T-helper 2 cell treated with Interferon-gamma antibody and Interleukin-4, amounts not matched to agents 5 μg/mL and 100 μg/mL, for 36 hours (primary cell): ENCODE data around the gene NCBP3.

Experiments
- DNase-seq: peaks from one replicate; pipeline ENCODE4 v3.0.0; 2021; ENCODE audit warnings: low spot score
- H3K27ac Mint-ChIP-seq: one replicate; pipeline ENCODE4 v1.8.0; 2021; ENCODE audit warnings: mild to moderate bottlenecking, mixed read lengths
- H3K27me3 Mint-ChIP-seq: one replicate; pipeline ENCODE4 v1.8.0; 2021; ENCODE audit warnings: low read depth, mixed read lengths
- H3K36me3 Mint-ChIP-seq: one replicate; pipeline ENCODE4 v1.8.0; 2021; ENCODE audit warnings: low read depth, mixed read lengths
- H3K4me1 Mint-ChIP-seq: one replicate; pipeline ENCODE4 v1.8.0; 2021; ENCODE audit warnings: low read depth, mixed read lengths
- H3K4me3 Mint-ChIP-seq: one replicate; pipeline ENCODE4 v1.8.0; 2022; ENCODE audit warnings: mild to moderate bottlenecking, moderate library complexity, mixed read lengths
- H3K9me3 Mint-ChIP-seq: one replicate; pipeline ENCODE4 v1.8.0; 2021; ENCODE audit warnings: mixed read lengths

Gene NCBP3

GRCh38 chr17:3845621-3846436 is at the start of gene NCBP3:
NCBP3 (minus strand) TSS chr17:3846246; CDS start chr17:3846223, 23 bp downstream.
- Mint-ChIP-seq H3K9me3 (no peaks in the 10 kb centered on the region), H3K36me3 (peaks cover 26% of the 10 kb centered on the region), H3K27ac (peak within 1 kb of the TSS; percentile 91), H3K4me3 (peak within 1 kb of the TSS; percentile 91), H3K4me1 (peaks cover 13% of the 10 kb centered on the region), H3K27me3 (peaks cover 6% of the 10 kb centered on the region)
- DNase-seq: peak; percentile 91

GRCh38 chr17:3895354-3895753 is 49.3 kb upstream of the NCBP3 start:
- no peaks in the 10 kb centered on the region for H3K36me3 Mint-ChIP-seq
- H3K9me3 Mint-ChIP-seq: no peaks in the 10 kb centered on the region
- H3K27ac Mint-ChIP-seq: peak overlapping the region; percentile 19
- H3K27me3 Mint-ChIP-seq: peaks cover 5% of the 10 kb centered on the region
- DNase-seq: no peak
- no peak overlapping the region for H3K4me3 Mint-ChIP-seq
- H3K4me1 Mint-ChIP-seq: peaks cover 20% of the 10 kb centered on the region

- no peak for DNase-seq
- H3K36me3 Mint-ChIP-seq: no peaks in the 10 kb centered on the region
- H3K9me3 Mint-ChIP-seq: no peaks in the 10 kb centered on the region
- no peak overlapping the region for H3K4me3 Mint-ChIP-seq
- H3K27ac Mint-ChIP-seq: peak overlapping the region; percentile 19
- peaks cover 5% of the 10 kb centered on the region for H3K27me3 Mint-ChIP-seq
- peaks cover 20% of the 10 kb centered on the region for H3K4me1 Mint-ChIP-seq
These were observed 48.9 kb upstream of the NCBP3 start for GRCh38 chr17:3894911-3895343.

- Mint-ChIP-seq H3K4me1 (peaks cover 20% of the 10 kb centered on the region), H3K27ac (peak overlapping the region; percentile 83), H3K9me3 (no peaks in the 10 kb centered on the region), H3K27me3 (peaks cover 5% of the 10 kb centered on the region), H3K36me3 (no peaks in the 10 kb centered on the region), H3K4me3 (peak overlapping the region; percentile 82)
- DNase-seq: no peak
These were observed 48.1 kb upstream of the NCBP3 start for GRCh38 chr17:3894188-3894587.

- H3K27ac Mint-ChIP-seq: peak overlapping the region; percentile 83
- DNase-seq: no peak
- no peaks in the 10 kb centered on the region for H3K36me3 Mint-ChIP-seq
- H3K27me3 Mint-ChIP-seq: peaks cover 5% of the 10 kb centered on the region
- peaks cover 20% of the 10 kb centered on the region for H3K4me1 Mint-ChIP-seq
- H3K9me3 Mint-ChIP-seq: no peaks in the 10 kb centered on the region
- peak overlapping the region; percentile 82 for H3K4me3 Mint-ChIP-seq
These were observed 47.7 kb upstream of the NCBP3 start for GRCh38 chr17:3893720-3894116.

GRCh38 chr17:3893003-3893719 is 47.1 kb upstream of the NCBP3 start, which contains the start of gene CAMKK1:
CAMKK1 (minus strand) TSS chr17:3893053; CDS start chr17:3885687, 7,366 bp downstream.
- DNase-seq: peak; percentile 93
- Mint-ChIP-seq H3K4me3 (peak within 1 kb of the TSS; percentile 82), H3K27ac (peak within 1 kb of the TSS; percentile 83), H3K9me3 (no peaks in the 10 kb centered on the region), H3K27me3 (peaks cover 5% of the 10 kb centered on the region), H3K4me1 (peaks cover 20% of the 10 kb centered on the region), H3K36me3 (no peaks in the 10 kb centered on the region)

- H3K27ac Mint-ChIP-seq: peak overlapping the region; percentile 70
- H3K4me3 Mint-ChIP-seq: peak overlapping the region; percentile 73
- peaks cover 23% of the 10 kb centered on the region for H3K4me1 Mint-ChIP-seq
- no peaks in the 10 kb centered on the region for H3K9me3 Mint-ChIP-seq
- peaks cover 5% of the 10 kb centered on the region for H3K27me3 Mint-ChIP-seq
- no peaks in the 10 kb centered on the region for H3K36me3 Mint-ChIP-seq
- peak; percentile 70 for DNase-seq
These were observed 46.3 kb upstream of the NCBP3 start for GRCh38 chr17:3892095-3892998.

GRCh38 chr17:3891626-3892094 is 45.6 kb upstream of the NCBP3 start:
- DNase-seq: no peak
- H3K9me3 Mint-ChIP-seq: no peaks in the 10 kb centered on the region
- no peaks in the 10 kb centered on the region for H3K36me3 Mint-ChIP-seq
- H3K4me3 Mint-ChIP-seq: peak overlapping the region; percentile 73
- peaks cover 30% of the 10 kb centered on the region for H3K4me1 Mint-ChIP-seq
- H3K27ac Mint-ChIP-seq: peak overlapping the region; percentile 70
- H3K27me3 Mint-ChIP-seq: peaks cover 5% of the 10 kb centered on the region

- peaks cover 35% of the 10 kb centered on the region for H3K4me1 Mint-ChIP-seq
- DNase-seq: no peak
- H3K36me3 Mint-ChIP-seq: no peaks in the 10 kb centered on the region
- H3K4me3 Mint-ChIP-seq: peak overlapping the region; percentile 73
- H3K27ac Mint-ChIP-seq: no peak overlapping the region
- no peaks in the 10 kb centered on the region for H3K9me3 Mint-ChIP-seq
- peaks cover 5% of the 10 kb centered on the region for H3K27me3 Mint-ChIP-seq
These were observed 44.8 kb upstream of the NCBP3 start for GRCh38 chr17:3890878-3891219.

GRCh38 chr17:3890082-3890877 is 44.2 kb upstream of the NCBP3 start:
- H3K9me3 Mint-ChIP-seq: no peaks in the 10 kb centered on the region
- no peaks in the 10 kb centered on the region for H3K36me3 Mint-ChIP-seq
- H3K27ac Mint-ChIP-seq: peak overlapping the region; percentile 6
- no peak for DNase-seq
- no peak overlapping the region for H3K4me3 Mint-ChIP-seq
- H3K27me3 Mint-ChIP-seq: peaks cover 5% of the 10 kb centered on the region
- peaks cover 35% of the 10 kb centered on the region for H3K4me1 Mint-ChIP-seq

GRCh38 chr17:3889325-3890012 is 43.4 kb upstream of the NCBP3 start:
- DNase-seq: no peak
- Mint-ChIP-seq H3K27ac (no peak overlapping the region), H3K27me3 (peaks cover 5% of the 10 kb centered on the region), H3K4me3 (no peak overlapping the region), H3K36me3 (no peaks in the 10 kb centered on the region), H3K4me1 (peaks cover 35% of the 10 kb centered on the region), H3K9me3 (no peaks in the 10 kb centered on the region)

- Mint-ChIP-seq H3K36me3 (no peaks in the 10 kb centered on the region), H3K4me1 (peaks cover 26% of the 10 kb centered on the region), H3K27me3 (peaks cover 5% of the 10 kb centered on the region), H3K4me3 (no peak overlapping the region), H3K27ac (no peak overlapping the region), H3K9me3 (no peaks in the 10 kb centered on the region)
- DNase-seq: no peak
These were observed 42.5 kb upstream of the NCBP3 start for GRCh38 chr17:3888343-3889171.
